Endometrium (tissue), 2 donors: Measurements from ENCODE around the gene ARHGAP4.

Source experiments
- FAIRE-seq: peaks from 2 replicates; lab custom pipeline; 2012; peaks lifted over from hg19 to GRCh38; lab: Jason Lieb, UNC
- donor health status: control.
- donor health status: control.

The ARHGAP4 gene

DNA sequence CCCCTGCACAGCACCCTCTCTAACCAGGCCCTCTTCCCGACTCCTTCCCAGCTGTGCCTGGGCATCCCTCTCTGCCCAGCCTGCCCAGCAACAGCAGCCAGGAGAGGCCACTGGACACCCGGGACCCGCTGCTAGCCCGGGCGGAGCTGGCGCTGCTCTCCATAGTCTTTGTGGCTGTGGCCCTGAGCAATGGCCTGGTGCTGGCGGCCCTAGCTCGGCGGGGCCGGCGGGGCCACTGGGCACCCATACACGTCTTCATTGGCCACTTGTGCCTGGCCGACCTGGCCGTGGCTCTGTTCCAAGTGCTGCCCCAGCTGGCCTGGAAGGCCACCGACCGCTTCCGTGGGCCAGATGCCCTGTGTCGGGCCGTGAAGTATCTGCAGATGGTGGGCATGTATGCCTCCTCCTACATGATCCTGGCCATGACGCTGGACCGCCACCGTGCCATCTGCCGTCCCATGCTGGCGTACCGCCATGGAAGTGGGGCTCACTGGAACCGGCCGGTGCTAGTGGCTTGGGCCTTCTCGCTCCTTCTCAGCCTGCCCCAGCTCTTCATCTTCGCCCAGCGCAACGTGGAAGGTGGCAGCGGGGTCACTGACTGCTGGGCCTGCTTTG lies 20.5 kb downstream of the ARHGAP4 start:
- no peak for FAIRE-seq

DNA sequence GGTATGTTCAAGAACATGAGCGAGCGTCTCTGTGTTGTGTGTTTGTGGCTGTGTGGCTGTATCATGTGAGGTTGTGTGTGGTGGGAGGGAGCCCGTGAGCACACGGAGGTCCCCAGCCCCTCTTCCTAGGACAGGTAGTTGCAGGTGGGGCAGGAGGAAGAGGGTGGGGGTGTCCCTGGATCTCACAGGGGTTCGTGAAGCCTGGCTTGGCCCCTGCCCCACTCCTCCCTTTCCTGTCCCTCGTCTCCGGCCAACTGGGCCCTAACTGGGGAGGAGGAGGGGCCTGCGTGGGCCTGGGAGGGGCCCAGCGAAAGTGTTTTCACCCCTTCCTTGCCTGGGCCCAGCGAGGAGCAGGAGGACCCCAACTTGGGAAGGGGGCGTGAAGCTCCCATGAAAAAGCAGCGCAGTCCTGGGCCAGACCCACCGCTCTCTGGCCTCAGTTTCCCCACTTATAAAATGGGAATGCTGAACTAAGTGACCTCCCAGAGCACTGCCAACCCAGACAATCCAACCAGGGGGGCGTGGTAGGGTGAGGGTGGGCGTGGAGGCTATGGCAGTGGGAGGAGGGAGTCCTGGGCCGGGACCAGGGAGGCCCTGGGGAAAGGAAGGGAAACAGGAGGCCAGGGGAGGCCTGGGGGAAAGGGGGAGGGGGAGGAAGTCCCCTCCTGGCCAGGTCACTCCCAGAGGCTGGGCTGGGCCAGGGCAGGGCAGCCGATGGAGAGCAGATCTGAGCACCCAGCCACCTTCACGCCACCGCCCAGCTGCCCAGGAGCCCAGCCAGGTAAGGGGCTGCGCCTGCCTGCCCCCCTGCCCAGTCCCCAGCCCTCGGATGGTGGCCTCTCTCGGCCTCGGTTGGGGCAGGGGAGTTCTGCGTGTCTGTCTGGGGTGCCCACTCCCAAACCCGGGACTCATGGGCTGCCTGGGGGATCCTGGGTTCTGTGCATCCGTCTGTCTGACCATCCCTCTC lies 21.8 kb downstream of the ARHGAP4 start, which contains the start of gene AVPR2:
Gene AVPR2 (plus strand): TSS at position 683 of the 967 bp plus-strand sequence. CDS start 473 bp downstream, outside the sequence.
- FAIRE-seq: no peak

DNA sequence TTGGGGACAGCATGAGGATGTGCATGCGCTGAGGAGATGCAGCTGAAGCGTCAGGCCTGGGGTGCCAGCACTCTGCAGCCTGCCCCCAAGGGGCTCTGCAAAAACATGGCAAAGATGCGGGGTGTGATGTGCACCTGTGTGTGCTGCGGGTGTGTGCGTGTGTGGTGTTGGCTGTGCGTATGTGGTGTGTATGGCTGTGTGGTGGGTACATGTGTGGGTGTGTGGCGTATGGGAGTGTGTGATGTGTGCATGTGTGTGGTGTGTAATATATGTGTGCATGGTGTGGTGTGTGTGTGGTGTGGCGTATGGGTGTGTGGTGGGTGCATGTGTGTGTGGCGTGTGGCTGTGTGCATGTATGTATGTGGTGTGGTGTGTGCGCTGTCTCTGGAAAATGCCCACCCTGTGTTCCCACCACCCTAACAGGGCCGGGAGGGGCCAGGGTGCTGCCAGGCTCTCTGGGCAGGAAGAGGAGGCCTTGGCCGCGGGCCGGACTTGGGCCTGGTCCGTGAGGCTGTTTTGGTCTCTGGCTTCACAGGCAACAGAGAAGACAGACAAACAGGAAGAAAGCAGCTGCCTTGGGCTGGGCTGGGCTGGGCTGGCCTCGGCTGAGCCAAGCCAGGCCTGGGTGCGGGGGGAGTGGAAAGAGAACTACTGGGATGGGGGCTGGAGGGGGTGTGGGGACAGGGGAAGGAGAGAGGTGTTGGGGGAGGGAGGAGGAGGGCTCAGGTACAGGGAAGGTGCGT lies 22.7 kb downstream of the ARHGAP4 start:
- FAIRE-seq: no peak

DNA sequence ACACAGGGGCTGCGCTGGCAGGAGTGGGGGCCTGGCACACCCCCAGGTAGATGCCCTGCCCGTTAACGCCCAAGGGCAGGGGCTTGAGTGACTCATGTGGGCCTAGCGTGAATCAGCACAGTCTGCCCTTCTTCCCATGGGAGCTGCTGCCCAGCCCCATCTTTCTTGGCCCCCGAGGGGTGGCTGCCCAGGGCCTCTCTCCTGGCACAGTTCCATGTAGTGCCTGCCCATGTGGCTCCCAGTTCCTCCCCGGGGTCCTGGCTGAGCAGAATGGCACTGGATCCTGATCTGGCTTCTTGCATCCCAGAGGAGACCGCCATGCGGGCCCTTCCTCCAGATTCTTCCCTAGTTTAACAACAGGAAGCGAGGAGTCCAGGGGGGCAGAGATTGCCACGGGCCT lies 23.7 kb downstream of the ARHGAP4 start:
- no peak for FAIRE-seq

DNA sequence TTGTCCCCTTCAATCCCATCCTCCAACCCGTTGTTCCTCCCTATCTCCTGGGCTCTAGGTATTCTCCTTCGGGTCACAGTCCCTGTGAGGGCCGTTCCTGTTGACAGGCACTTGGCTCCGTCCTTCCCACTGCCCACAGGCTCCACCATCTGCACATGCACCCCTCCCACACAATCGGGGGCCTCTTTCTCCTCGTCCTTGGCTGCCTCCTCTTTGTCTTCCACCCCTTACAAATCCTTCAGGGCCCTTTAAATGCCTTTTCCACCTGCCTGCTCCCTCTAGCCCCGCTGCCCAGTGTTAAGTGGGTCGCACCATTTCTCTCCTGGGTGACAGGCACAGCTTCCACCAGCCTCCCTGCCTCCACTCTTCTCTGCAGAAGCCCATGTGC lies 24.3 kb downstream of the ARHGAP4 start:
- FAIRE-seq: no peak

DNA sequence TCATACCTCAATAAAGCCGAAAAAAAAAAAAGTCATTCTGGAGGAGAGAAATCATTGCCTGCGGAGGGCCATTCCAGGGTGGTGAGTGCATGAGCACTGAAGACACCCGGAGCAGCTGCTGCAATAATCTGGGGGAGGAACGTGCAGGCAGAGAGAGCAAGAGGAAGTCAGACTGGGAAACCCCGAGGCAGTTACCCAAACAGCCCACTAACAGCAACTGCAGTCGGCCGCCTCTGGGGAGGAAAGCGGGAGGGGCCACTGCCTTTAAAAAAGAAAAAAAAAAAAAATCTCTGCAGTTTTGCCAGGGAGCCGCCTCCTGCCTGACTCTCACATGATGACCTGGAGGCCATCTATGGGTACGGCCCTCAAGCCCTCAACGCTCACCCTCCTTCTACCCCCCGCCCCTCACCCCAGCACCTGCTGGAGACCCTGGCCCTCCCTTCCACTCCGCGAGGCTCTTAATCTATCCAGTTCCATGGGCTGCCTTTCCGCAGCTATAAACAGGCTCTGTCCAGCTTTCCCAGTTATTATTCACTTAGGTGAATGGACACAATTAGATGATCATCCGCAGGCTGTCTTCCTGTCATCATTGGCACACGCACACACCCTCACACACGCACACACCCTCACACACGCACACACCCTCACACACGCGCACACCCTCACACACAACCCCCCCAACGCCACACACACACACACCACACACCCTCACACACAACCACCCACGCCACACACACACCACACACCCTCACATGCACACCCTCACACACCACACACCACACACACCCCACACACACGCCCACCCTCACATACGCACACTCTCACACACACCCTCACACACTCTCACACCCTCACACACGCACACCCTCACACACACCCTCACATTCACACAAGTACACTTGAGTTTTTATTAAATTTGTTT lies 25.0 kb downstream of the ARHGAP4 start:
- no peak for FAIRE-seq

DNA sequence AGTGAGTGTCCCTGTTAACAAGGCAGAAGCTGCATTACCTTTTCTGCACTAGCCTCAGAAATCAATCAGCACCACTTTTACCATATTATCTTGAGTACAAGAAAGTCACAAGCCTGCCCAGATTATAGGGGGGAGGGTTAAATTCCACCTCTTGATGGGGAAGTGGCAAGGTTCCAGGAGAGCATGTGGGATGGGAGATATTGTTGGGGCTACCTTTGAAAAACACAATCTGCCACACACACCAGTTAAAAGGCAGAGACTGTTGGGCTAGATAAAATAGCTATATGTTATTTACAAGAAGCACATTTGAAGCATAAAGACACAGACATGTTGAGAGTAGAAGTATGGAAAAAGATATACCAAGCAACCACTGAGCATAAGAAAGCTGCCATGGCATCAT lies 28.2 kb downstream of the ARHGAP4 start:
- FAIRE-seq: no peak

DNA sequence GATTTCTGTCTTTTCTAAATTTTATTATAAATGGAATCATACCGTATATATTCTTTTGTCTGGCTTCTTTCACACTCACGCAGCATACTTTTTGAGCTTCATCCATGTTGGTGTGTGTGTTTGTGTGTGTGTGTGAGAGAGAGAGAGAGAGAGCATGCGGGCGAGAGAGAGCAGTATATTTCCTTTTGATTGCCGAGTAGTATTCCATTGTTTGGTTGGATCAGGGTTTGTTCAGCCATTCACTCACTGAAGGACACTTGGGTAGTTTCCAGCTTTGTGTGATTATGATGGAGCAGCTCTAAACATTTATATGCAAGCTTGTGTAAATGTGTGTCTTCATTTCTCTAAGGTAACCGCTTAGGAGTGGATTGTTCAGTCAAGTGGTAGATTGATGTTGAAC lies 36.9 kb downstream of the ARHGAP4 start:
- no peak for FAIRE-seq

DNA sequence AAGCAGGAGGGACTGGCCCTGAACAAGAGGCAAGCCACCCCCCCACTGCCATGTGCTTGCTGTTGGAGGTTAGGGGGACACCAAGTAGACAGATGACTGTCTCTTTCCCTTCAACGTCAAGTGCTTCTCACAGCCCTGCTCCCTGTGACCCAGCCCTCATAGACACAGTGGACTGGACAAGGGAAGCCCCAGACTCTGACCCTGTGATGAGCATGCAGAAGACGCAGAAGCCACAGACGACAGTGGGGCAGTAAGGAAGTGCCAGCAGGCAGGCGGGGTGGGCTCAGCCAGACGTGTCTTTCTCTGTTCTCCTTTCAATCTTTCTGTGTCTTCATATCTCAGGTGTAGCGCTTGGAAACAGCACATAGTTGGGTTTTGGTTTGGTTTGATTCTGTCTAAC lies 37.7 kb downstream of the ARHGAP4 start:
- FAIRE-seq: no peak

DNA sequence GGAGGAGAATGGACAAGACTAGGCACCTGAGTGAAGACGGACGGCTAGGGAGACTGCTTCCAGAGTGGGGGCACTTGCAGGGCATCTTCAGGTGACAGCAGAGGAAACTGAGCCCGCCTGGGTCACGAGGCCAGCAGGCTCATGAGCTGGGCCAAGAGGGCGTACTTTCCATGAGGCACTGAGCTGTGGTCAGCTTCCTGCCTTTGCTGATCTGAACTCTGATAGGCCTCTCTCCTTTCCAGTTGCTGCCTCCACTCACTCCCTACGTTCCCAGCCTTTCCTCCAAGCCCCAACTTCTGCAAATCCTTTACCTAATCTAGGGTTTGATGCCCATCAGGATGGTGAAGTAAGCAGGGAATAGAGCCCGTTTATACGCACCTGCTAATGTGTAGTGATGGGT lies 38.7 kb downstream of the ARHGAP4 start:
- FAIRE-seq: no peak

DNA sequence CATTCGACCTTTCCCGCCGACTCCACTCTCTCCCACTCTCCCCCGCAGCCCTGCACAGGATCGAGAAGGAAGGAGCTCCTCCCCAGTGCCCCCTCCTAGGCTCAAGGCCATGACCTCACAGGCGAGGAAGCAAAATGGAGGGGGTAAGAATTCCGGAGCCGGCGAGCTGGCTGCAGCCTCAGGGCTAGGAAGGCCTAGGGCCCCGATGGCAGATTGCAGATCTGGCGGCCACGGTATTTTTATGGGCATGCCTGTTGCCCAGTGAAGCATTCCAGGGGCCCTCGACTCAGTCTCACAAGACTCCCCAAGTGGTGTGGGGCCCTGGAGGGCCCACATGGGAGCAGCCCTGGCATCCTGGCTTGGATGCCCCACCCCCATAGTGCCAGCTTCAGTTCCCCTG lies 39.1 kb downstream of the ARHGAP4 start:
- FAIRE-seq: no peak

DNA sequence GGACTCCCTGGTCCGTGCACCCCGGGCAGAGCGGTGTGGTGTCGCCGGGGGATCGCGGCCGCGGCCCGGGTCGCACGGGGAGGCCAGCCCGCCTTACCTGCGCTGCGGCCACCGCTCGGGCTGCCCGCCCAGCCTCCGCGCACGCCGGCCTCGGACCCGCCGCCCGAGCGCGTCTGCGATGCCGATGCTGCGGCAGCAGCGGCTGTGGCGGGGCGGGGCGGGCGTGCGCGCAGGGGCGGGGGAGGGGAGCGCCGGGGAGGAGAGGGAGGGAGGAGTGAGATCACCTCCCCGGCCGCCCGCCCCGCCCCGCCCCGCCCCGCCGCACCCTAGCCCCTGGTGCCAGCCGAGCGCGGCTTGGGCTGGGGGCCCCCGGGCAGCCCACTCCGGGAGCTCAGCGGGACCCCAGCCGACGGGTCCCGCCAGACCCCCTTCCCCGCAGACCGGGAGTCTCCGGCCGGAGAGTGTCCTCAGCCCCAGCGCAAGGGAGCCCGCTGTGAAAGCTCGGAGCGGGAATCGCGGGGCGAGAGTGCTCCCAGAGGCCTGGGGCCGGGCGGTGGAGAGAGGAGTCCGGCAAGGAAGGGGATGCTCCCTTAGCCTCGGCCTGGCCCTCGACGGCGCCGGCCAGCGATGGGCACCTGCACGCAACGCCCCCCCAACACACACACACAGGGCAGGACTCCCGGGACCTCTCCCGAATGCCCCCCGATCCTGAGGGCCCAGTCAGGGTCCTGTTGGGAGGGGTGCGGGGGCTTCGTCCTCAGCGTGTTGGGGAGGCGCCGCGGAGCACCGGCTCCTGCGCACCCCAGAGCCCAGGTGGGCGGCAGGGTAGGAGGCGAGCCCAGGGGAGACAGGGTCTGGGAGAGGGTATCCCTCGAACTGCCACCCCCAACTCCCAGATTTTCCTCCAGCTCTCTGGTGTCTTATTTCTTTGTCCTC lies 39.8 kb downstream of the ARHGAP4 start, which contains the start of gene L1CAM:
Gene L1CAM (minus strand): TSS at position 206 of the 936 bp plus-strand sequence. CDS start 10,337 bp downstream, outside the sequence.
- no peak for FAIRE-seq

DNA sequence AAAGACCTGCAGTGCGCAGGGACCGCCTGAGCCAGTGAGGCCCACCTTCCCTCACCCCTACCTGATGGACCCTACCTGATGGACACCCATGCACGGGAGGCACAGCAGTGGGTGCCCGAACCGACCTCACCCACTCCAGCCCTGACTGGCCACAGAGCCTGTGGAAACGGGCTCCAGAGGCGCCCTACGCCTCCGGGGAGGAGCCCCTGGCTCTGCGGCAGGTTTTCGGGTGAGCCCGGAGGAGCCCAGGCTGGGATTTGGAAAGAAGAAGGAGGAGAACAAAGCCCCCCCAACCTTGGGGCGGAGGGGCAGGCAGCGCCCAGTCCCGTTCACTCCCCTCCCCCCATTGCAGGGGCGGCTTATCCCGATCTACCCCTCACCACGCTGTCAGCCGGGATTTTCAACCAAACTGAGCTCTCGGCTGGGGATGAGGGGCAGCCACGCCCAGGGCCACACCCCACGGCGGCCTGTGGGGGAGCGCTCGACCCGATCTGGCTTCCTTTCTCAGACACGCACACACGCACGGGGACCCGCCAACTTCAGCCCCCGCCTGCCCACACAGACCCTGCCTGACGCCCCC lies 40.8 kb downstream of the ARHGAP4 start:
- no peak for FAIRE-seq

DNA sequence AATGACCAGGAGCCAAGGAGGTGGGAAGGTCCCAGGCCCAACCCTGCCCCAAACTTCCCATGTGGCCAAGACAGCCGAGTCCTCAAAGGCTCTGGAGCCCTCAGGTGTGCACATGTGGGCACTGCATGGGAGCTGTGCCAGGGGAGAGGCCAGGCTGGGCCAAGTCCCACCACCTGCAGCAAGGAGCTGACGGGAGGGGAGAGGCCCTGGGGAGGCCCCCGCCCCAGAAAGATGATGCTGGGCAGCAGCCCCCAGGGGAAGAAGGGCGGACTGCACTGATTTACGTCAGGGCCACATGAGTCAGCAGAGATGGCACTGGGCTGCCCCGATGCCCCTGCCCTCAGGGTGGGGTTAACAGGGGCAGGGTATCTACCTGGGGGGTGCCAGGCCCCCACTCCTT lies 41.5 kb downstream of the ARHGAP4 start:
- no peak for FAIRE-seq

DNA sequence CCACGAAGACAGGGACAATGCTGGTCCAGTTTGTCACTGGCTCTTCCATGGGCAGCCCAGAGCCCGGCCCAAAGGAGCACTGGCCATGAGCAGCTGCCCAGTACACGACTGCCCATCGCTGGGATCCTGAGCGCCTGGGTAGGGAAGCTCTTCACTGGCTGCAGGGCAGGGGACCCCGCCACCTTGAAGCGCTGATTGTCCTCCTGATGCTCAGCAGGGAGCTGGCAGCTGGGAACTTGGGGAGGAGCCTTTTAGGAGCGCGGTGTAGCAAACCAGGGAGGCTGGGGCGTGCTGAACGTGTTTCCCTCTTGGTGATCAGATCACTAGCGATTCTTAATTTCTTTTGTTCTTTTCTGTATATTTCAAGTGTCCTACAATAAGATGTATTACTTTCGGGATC lies 41.9 kb downstream of the ARHGAP4 start:
- FAIRE-seq: no peak

DNA sequence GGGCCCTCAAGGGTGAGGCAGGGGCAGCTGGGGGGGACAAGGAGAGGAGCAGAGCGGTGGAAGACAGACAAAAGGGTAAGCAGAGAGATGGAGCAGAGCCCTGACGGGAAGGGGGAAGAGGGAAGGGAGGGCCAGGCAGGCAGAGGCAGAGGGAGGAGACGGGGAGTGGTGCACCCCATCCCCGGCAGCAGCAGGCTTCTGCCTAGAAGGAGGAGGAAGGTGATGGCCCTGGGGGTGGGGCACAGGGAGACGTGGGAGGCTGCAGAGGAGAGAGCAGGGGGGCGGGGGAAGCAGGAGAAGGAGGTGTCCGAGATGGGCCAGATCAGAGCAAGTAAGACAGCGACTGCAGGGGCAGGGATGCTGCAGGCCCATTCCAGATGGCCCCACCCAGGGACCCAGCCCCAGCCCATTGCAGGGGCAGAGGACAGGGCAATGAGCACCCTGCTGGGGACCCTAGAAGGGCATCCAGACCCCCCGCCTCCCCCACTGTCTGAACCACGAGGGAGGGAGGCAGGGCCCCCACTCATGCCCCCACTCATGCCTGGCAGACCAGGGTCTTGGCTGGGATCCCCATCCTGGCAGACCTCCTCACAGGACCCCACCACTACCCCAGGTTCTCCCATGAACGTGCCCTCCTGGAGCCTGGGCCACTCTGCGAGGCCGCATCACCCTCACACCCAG lies 42.8 kb downstream of the ARHGAP4 start:
- FAIRE-seq: no peak

DNA sequence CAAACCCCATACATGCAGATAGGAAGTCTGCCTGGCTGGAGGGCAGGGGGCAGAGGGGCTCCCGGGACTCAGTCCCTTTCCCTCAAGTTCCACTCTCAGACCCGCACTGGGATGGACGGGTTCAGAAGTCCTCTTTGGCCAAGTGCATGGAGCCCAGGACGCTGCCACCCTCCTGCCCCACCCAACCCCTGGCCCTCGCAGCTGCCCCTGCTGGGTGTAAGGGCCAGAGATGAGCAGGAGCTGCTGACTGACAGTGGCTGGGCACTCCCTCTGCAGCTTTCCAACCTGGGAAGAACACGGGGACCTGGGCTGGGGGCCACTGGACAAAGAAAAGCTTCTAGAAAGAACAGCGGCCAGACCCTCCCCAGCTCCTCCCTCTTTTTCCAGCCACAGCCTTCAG lies 43.5 kb downstream of the ARHGAP4 start:
- FAIRE-seq: no peak

DNA sequence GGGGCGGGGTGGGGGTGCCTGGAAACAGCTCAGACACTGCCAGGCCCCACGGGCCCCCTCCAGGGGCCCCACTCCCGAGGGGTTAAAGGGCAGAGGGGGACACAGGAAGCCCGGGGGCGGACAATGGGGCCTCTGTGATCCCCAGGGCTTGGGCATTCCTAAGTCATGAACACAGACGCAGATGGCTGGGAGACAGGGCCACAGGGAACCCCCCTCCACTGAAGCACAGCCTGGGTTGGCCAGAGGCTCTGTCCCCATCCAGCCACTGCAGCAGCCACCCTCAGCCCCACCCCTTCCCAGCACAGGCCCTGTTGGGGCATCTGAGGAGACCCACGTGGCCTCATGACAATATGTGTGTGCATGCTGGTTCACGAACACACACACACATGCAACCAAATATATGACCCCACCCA lies 44.0 kb downstream of the ARHGAP4 start:
- FAIRE-seq: no peak

DNA sequence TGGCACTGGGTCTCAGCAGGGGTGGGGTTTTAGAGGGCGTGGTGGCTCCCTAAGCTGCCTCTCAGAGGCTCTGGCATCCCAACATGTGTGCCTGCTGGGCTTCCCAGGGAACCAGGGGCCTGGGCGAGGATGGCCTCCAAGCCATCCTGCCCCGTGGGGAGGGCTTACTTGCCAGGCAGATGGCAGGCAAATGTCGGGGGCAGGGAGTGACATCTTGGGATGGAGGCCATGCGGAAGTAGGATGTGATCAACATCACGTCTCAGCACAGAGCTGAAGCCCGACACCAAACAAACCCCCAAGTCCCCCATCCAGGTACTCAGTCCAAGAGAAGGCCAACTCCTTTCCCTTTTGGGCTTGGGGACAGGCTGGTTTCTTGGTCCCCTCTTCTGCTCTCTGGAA lies 44.8 kb downstream of the ARHGAP4 start:
- FAIRE-seq: no peak
